GM20431 (cell line): ENCODE measurements around the gene CIDEA.

Experiments used
- in situ Hi-C: fragments of 300-500 bp; cut with MseI, MboI; formaldehyde crosslinking; loops from one replicate; pipeline ENCODE4 v1.15.0; 2020; ENCODE audit warnings: low sequenced_read_pairs; ENCODE audit not compliant: unreplicated experiment

Gene CIDEA

DNA sequence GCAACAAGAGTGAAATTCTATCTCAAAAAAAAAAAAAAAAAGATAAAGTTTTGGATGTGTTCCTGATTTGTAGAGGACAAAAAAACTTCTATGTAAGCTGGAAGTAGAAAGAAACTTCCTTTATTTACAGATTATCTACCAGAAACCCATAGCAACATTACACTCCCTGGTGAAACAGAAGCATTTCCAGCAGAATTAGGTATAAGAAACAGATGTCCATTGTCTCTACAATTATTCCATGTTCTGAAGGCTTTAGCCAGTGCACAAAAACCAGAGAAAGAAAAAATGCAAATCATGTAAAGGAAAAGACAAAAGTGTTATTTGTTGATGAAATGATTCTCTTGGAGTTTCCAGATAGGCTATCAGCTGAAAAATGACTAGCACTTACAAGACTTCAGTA, 58.8 kb downstream of the CIDEA start:
- in situ Hi-C loops, result no loop called here

GRCh38 chr18:12313530-12314245, 59.5 kb downstream of the CIDEA start:
- in situ Hi-C loops, result no loop called here

GRCh38 chr18:12314591-12315305, 60.6 kb downstream of the CIDEA start:
- in situ Hi-C loops, result no loop called here

- in situ Hi-C loops, result no loop called here
Measured at GRCh38 chr18:12315490-12315889, 61.3 kb downstream of the CIDEA start.

- in situ Hi-C loops, result no loop called here
Measured at GRCh38 chr18:12315911-12316310, 61.8 kb downstream of the CIDEA start.

DNA sequence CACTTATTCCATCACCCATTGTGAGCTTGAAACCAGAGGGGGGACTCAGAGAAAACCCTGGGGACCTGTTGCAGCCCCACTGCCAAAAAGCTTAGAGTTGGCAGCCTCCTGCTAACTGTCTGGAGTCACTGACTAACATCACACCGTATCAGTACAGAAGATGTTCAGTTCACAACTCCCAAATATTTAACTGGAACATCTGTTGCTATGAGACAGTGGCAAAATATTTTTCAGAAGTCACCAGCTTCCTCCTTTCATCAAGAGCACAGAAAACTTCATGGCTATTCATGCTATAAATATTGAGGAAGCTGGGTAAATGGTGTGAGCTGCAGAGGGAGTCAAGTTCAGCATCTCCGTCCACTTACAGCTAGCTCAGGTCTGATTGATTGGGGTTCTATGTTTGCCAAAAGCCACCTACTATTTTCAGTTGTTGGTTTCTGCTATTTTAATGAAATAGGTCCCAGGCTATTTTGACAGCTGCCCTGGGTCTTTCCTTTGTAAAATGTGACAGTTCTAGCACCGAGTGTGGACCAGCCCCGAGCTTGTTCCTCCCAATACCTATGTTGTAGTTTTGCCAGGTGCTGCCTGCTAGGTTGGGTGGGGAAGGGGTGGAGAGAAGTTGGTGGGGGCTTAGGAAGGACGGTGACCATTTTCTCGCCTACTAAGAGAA, 63.6 kb downstream of the CIDEA start:
- in situ Hi-C loops, result no loop called here

DNA sequence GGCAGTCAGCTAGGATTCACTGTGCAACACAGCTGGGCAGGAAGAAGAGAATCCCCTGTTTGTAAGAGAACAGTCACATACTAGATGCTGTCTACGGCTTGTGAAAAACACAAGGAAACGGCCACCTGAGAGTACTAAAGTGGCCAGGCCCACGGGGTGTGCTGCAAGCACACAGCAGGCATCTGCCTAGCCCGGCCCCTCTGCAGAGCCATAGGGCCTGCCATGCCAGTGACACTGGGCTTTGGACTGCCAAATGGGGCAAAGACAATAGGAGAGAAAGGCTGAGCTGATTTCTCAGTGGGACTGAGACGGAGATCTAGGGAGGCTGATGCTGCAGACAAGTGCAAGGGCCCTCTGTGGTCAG, 64.2 kb downstream of the CIDEA start:
- in situ Hi-C loops, result no loop called here

GRCh38 chr18:12318857-12319256, 64.7 kb downstream of the CIDEA start:
- in situ Hi-C loops, result no loop called here

DNA sequence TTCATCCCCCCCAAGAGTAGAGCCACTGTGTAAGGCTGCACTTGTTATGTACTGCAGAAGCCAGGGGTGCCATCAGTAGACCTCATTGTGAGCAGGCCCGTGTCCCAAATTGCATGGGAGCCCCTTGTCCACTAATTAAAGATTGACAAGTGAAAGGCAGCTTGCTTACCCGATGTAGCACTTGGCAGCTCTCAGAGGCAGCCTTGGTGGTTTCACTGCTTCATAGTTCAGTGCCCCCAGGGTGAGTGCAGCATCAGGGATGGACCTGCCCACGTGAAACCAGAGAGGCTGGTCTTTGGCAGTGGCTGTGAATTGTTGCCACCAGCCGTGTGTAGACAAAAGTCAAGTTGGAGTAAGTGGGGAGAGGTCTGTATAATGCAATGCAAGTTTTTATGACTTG, 67.2 kb downstream of the CIDEA start:
- in situ Hi-C loops, result no loop called here

DNA sequence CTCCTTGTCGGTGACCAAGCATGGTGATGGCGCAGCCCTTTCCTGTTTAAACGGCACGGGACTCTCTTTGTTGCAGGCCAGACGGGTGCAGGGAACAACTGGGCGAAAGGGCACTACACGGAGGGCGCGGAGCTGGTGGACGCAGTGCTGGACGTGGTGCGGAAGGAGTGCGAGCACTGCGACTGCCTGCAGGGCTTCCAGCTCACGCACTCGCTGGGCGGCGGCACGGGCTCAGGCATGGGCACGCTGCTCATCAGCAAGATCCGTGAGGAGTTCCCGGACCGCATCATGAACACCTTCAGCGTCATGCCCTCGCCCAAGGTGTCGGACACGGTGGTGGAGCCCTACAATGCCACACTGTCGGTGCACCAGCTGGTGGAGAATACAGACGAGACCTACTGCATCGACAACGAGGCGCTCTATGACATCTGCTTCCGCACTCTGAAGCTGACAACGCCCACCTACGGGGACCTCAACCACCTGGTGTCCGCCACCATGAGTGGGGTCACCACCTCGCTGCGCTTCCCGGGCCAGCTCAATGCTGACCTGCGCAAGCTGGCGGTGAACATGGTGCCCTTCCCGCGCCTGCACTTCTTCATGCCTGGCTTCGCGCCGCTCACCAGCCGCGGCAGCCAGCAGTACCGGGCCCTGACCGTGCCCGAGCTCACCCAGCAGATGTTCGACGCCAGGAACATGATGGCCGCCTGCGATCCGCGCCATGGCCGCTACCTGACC, 71.0 kb downstream of the CIDEA start:
- in situ Hi-C loops, result no loop called here

- in situ Hi-C loops, result no loop called here
Measured at GRCh38 chr18:12325726-12326245, 71.6 kb downstream of the CIDEA start.

DNA sequence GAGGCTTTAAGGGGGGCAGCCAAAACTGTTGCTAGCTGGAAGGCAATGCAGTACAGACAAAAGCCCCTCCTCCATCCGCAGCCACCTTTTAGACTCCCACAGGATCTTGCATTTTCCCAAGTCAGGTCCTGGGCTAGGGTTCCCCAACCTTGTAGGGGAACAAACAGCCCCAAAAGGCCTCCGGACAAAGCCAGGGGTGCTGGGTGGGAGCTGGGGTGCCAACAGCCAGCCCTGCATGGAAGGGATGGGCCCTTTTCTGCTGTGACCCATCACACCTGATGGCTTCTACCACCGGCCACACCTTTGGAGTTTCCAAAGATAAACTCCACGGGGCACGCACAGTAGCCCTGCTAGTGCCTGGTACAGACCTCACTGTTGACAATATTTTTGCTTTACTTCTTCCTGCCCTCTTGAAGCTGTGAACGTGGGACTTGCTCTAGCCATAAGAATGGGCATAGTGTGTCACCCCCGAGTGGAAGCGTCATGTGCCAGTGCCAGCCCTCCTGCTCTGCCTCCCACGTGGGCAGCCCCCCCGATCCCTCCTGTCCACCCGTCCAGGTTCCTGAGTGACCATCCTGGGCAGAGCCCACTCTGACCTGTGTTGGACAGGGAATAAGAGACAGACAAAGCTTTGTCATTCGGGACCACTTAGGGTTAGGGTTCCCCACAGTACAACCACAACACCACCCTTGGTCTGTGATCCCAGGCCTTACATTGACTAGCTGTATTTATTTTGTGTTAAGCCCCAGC, 72.7 kb downstream of the CIDEA start:
- in situ Hi-C loops, result no loop called here
